Measurements from ENCODE around the gene ZNF410. TPM values are rescaled to one million over a fixed set of nuclear protein-coding genes. Genes with fewer than 3 reads are reported as not detected.

The ZNF410 gene
- total RNA-seq, 1 experiment from 2014 or later, result 46.8 TPM

DNA sequence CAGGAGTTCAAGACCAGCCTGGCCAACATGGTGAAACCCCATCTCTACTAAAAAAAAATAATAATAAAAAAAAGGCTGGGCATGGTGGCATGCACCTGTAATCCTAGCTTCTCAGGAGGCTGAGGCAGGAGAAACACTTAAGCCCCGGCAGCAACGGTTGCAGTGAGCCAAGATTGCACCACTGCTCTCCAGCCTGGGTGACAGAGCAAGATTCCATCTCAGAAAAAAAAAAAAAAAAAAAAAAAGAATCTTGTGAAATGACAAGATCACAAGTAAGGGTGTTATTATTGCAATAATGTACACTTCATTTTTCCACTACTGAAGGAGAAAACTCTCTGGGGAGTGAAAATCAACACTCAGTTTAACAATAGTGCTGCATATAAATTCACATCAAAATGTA is 43.8 kb upstream of the ZNF410 start:
- TF ChIP-seq EZH2phosphoT487 (IDR thresholded peaks at IDR 0.05; ENCODE audit: borderline replicate concordance, low read length) (no peak), EZH2 (IDR thresholded peaks at IDR 0.05; ENCODE audit: low read length, unreplicated experiment) (no peak)
- TF ChIP-seq, protein P1, sequence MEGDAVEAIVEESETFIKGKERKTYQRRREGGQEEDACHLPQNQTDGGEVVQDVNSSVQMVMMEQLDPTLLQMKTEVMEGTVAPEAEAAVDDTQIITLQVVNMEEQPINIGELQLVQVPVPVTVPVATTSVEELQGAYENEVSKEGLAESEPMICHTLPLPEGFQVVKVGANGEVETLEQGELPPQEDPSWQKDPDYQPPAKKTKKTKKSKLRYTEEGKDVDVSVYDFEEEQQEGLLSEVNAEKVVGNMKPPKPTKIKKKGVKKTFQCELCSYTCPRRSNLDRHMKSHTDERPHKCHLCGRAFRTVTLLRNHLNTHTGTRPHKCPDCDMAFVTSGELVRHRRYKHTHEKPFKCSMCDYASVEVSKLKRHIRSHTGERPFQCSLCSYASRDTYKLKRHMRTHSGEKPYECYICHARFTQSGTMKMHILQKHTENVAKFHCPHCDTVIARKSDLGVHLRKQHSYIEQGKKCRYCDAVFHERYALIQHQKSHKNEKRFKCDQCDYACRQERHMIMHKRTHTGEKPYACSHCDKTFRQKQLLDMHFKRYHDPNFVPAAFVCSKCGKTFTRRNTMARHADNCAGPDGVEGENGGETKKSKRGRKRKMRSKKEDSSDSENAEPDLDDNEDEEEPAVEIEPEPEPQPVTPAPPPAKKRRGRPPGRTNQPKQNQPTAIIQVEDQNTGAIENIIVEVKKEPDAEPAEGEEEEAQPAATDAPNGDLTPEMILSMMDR (conservative IDR thresholded peaks at IDR 0.05; ENCODE audit: low read depth, low read length), result no peak
- POLR2A ChIA-PET (ENCODE audit: unreplicated experiment), result no interaction called here
- CTCF ChIA-PET, result no interaction called here

GRCh38 chr14:73843296-73843695 is 43.4 kb upstream of the ZNF410 start:
- Histone ChIP-seq H3K4me2 (ENCODE audit: low read length) (no peak overlapping the region), H3K9me2 (replicated peaks; ENCODE audit: low read length) (no peaks in the 10 kb centered on the region), H3K4me1 (ENCODE audit: insufficient read depth, low read length) (no peaks in the 10 kb centered on the region), H3K9me3 (ENCODE audit: low read length) (no peaks in the 10 kb centered on the region), H3K4me3 (ENCODE audit: low read length) (no peak overlapping the region), H3K36me3 (ENCODE audit: low read depth, low read length) (no peaks in the 10 kb centered on the region), H4K20me1 (ENCODE audit: low read length) (no peaks in the 10 kb centered on the region), H3K27ac (ENCODE audit: low read length) (no peak overlapping the region), H3F3A (ENCODE audit: low read length, unreplicated experiment) (no peaks in the 10 kb centered on the region), H2AFZ (ENCODE audit: low read length) (no peak overlapping the region), H3K9ac (ENCODE audit: low read length) (no peak overlapping the region), H3K27me3 (ENCODE audit: low read length) (no peaks in the 10 kb centered on the region), H3K79me2 (ENCODE audit: low read length) (no peaks in the 10 kb centered on the region)
- DNase-seq (no peak), ATAC-seq (no peak)
- intact Hi-C loops (cut with micrococcal nuclease), result no loop called here
- BruUV-seq (replicated peaks), result no TSS peak
- CTCF ChIA-PET, result no interaction called here
- POLR2A ChIA-PET (ENCODE audit: unreplicated experiment), result no interaction called here
- no peak for TF ChIP-seq EZH2phosphoT487 (IDR thresholded peaks at IDR 0.05; ENCODE audit: borderline replicate concordance, low read length)
- TF ChIP-seq EZH2 (IDR thresholded peaks at IDR 0.05; ENCODE audit: low read length, unreplicated experiment), result no peak
- TF ChIP-seq, protein P1 (conservative IDR thresholded peaks at IDR 0.05; ENCODE audit: low read depth, low read length), result no peak

More for the DNA sequence above, 43.8 kb upstream of the ZNF410 start:
- H3K9me2 ChIP-seq (replicated peaks; ENCODE audit: low read length), result no peaks in the 10 kb centered on the region
- H2AFZ ChIP-seq (ENCODE audit: low read length), result no peak overlapping the region
- H3K4me3 ChIP-seq (ENCODE audit: low read length), result no peak overlapping the region
- ATAC-seq (no peak), DNase-seq (no peak)
- H3K36me3 ChIP-seq (ENCODE audit: low read depth, low read length), result no peaks in the 10 kb centered on the region
- no peaks in the 10 kb centered on the region for H3K79me2 ChIP-seq (ENCODE audit: low read length)
- H3K9ac ChIP-seq (ENCODE audit: low read length), result no peak overlapping the region
- intact Hi-C loops (cut with micrococcal nuclease), result no loop called here
- no peaks in the 10 kb centered on the region for H3F3A ChIP-seq (ENCODE audit: low read length, unreplicated experiment)
- no peak overlapping the region for H3K4me2 ChIP-seq (ENCODE audit: low read length)
- no peak overlapping the region for H3K27ac ChIP-seq (ENCODE audit: low read length)
- H4K20me1 ChIP-seq (ENCODE audit: low read length), result no peaks in the 10 kb centered on the region
- no peaks in the 10 kb centered on the region for H3K4me1 ChIP-seq (ENCODE audit: insufficient read depth, low read length)
- no peaks in the 10 kb centered on the region for H3K9me3 ChIP-seq (ENCODE audit: low read length)
- no TSS peak for BruUV-seq (replicated peaks)
- no peaks in the 10 kb centered on the region for H3K27me3 ChIP-seq (ENCODE audit: low read length)

DNA sequence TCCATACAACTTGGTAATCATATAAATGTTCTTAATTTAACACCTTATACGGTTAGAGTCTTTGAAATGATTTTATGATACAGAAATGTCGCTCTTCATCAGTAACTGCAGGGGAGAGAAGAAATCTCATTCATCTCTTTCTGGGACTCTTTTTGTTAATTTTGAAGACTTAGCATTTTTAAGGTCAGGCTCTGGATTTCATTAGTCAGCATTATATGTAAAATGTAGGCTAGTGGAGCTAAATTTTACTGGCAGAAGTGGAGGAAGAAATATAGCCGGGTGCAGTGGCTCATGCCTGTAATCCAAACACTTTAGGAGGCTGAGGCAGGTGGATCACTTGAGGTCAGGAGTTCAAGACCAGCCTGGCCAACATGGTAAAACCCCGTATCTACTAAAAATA is 39.7 kb upstream of the ZNF410 start:
- POLR2A ChIA-PET (ENCODE audit: unreplicated experiment), result no interaction called here
- H3K27me3 ChIP-seq (ENCODE audit: low read length), result no peaks in the 10 kb centered on the region

More for the DNA sequence above, 39.7 kb upstream of the ZNF410 start:
- intact Hi-C loops (cut with micrococcal nuclease), result no loop called here
- no peaks in the 10 kb centered on the region for H3F3A ChIP-seq (ENCODE audit: low read length, unreplicated experiment)
- H3K9me3 ChIP-seq (ENCODE audit: low read length), result no peaks in the 10 kb centered on the region
- H3K4me1 ChIP-seq (ENCODE audit: insufficient read depth, low read length), result peaks cover 14% of the 10 kb centered on the region
- no peaks in the 10 kb centered on the region for H3K36me3 ChIP-seq (ENCODE audit: low read depth, low read length)
- H3K79me2 ChIP-seq (ENCODE audit: low read length), result peaks cover 3% of the 10 kb centered on the region; the same call in 1 of the 2 replicates
- BruUV-seq (replicated peaks), result no TSS peak
- H3K9me2 ChIP-seq (replicated peaks; ENCODE audit: low read length), result no peaks in the 10 kb centered on the region
- no peak overlapping the region for H3K9ac ChIP-seq (ENCODE audit: low read length)
- H3K4me2 ChIP-seq (ENCODE audit: low read length), result no peak overlapping the region
- DNase-seq, result no peak
- H3K4me3 ChIP-seq (ENCODE audit: low read length), result no peak overlapping the region
- no peaks in the 10 kb centered on the region for H4K20me1 ChIP-seq (ENCODE audit: low read length)
- TF ChIP-seq EZH2 (IDR thresholded peaks at IDR 0.05; ENCODE audit: low read length, unreplicated experiment) (no peak), EZH2phosphoT487 (IDR thresholded peaks at IDR 0.05; ENCODE audit: borderline replicate concordance, low read length) (no peak)
- TF ChIP-seq, protein P1 (conservative IDR thresholded peaks at IDR 0.05; ENCODE audit: low read depth, low read length), result no peak
- ATAC-seq, result no peak
- CTCF ChIA-PET, result no interaction called here
- no peak overlapping the region for H2AFZ ChIP-seq (ENCODE audit: low read length)
- H3K27ac ChIP-seq (ENCODE audit: low read length), result no peak overlapping the region

Measured in PC-3 (cell line).